NCI-H1092 (cell line): ENCODE results near the gene PEDS1.
"Not testable (repeated sequence)": the region's sequence is repeated elsewhere in the genome, so short reads cannot be mapped to it uniquely, and the experiment has no call there.

Source experiments
- DNase-seq: peaks from one replicate; lab custom pipeline; 2025; lab: John Stamatoyannopoulos, UW

Gene PEDS1

GRCh38 chr20:50135157-50135556 is 18.4 kb downstream of the PEDS1 start:
- not testable (repeated sequence) for DNase-seq

GRCh38 chr20:50133474-50134217 is 19.9 kb downstream of the PEDS1 start:
- no peak for DNase-seq

- DNase-seq: no peak
These were observed 20.5 kb downstream of the PEDS1 start for GRCh38 chr20:50133041-50133440.

- DNase-seq: no peak
These were observed 22.5 kb downstream of the PEDS1 start for GRCh38 chr20:50130995-50131394.

GRCh38 chr20:50130356-50130723 is 23.2 kb downstream of the PEDS1 start:
- DNase-seq: no peak

- DNase-seq: no peak
These were observed 23.7 kb downstream of the PEDS1 start for GRCh38 chr20:50129662-50130355.

GRCh38 chr20:50128520-50128905 is 25.0 kb downstream of the PEDS1 start:
- no peak for DNase-seq

- no peak for DNase-seq
These were observed 25.7 kb downstream of the PEDS1 start for GRCh38 chr20:50127587-50128519.

- DNase-seq: no peak
These were observed 26.9 kb downstream of the PEDS1 start for GRCh38 chr20:50126662-50127061.

GRCh38 chr20:50125279-50125678 is 28.2 kb downstream of the PEDS1 start:
- DNase-seq: no peak

GRCh38 chr20:50124496-50124895 is 29.0 kb downstream of the PEDS1 start:
- DNase-seq: no peak

GRCh38 chr20:50123418-50123817 is 30.1 kb downstream of the PEDS1 start:
- no peak for DNase-seq

GRCh38 chr20:50122763-50123162 is 30.8 kb downstream of the PEDS1 start:
- DNase-seq: no peak

- DNase-seq: no peak
These were observed 31.7 kb downstream of the PEDS1 start for GRCh38 chr20:50121858-50122271.

- DNase-seq: no peak
These were observed 32.4 kb downstream of the PEDS1 start for GRCh38 chr20:50120935-50121693.

GRCh38 chr20:50118203-50118602 is 35.3 kb downstream of the PEDS1 start:
- DNase-seq: no peak

GRCh38 chr20:50116368-50116999 is 37.0 kb downstream of the PEDS1 start:
- DNase-seq: no peak

- peak; percentile 69 for DNase-seq
These were observed 37.7 kb downstream of the PEDS1 start for GRCh38 chr20:50115591-50116367.

- no peak for DNase-seq
These were observed 38.4 kb downstream of the PEDS1 start for GRCh38 chr20:50115041-50115512.
